Esophagus muscularis mucosa (tissue), 3 donors: ENCODE data around the gene FOXL2NB.

Source experiments
- POLR2A ChIP-seq: fragments of 450-650 bp; IDR thresholded peaks from one replicate; pipeline ENCODE4 v1.6.1; 2017; ENCODE audit warnings: antibody characterized with exemption, moderate library complexity, mild to moderate bottlenecking, low read depth
- POLR2AphosphoS5 ChIP-seq, 2 donors: sonication (generic); formaldehyde crosslinking; IDR thresholded peaks; one replicate each; pipeline ENCODE4 v1.6.1; 2017; ENCODE audit warnings: antibody characterized with exemption in 2 of 2
- TF ChIP-seq, protein P1 (sequence below), 3 experiments: fragments of 200-600 bp in 2 of 3; fragments of 450-650 bp in 1 of 3; sonication (generic) in 2 of 3; IDR thresholded peaks; one replicate each; pipeline ENCODE4 v1.5.1; 2017 to 2019; ENCODE audit warnings: antibody characterized with exemption in 3 of 3, mild to moderate bottlenecking in 2 of 3, moderate library complexity in 1 of 3

DNA sequence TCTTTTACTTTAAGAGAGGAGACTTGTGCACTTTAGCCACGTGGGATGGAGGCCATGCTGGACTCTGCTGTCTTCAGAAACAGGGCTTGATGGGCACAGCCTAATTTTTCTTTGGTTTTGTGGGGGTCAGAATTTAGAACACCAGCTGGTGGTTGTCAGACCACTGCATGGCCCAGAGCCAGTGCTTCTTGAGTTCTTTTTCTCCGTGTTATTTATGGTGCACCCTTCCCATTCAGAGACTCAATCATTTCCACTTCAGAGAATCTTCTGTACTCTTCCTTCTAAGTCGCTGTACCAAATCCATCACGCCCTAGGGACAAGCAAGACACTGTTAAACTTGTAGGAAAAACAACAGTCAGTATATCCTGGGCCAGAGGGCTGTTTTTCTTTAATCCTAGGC lies 38.9 kb downstream of the FOXL2NB start:
- TF ChIP-seq POLR2A = no peak
- TF ChIP-seq, protein P1, sequence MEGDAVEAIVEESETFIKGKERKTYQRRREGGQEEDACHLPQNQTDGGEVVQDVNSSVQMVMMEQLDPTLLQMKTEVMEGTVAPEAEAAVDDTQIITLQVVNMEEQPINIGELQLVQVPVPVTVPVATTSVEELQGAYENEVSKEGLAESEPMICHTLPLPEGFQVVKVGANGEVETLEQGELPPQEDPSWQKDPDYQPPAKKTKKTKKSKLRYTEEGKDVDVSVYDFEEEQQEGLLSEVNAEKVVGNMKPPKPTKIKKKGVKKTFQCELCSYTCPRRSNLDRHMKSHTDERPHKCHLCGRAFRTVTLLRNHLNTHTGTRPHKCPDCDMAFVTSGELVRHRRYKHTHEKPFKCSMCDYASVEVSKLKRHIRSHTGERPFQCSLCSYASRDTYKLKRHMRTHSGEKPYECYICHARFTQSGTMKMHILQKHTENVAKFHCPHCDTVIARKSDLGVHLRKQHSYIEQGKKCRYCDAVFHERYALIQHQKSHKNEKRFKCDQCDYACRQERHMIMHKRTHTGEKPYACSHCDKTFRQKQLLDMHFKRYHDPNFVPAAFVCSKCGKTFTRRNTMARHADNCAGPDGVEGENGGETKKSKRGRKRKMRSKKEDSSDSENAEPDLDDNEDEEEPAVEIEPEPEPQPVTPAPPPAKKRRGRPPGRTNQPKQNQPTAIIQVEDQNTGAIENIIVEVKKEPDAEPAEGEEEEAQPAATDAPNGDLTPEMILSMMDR (IDR thresholded peaks at IDR 0.05) = no peak
- no peak for TF ChIP-seq POLR2AphosphoS5 (IDR thresholded peaks at IDR 0.05)
